WTC11 (cell line): ENCODE data around the gene PCNX4. TPM values are rescaled to one million over a fixed set of nuclear protein-coding genes. Genes with fewer than 3 reads are reported as not detected.

ENCODE experiments used
- ATAC-seq: fragments of 200-7000 bp; cut with Tn5 transposase; 2 replicates; pipeline ENCODE4 v1.10.0; 2021; ENCODE audit warnings: mild to moderate bottlenecking, moderate library complexity
- CTCF ChIA-PET: fragments of 300-600 bp; sonication (Branson Sonifier 250); formaldehyde crosslinking; loops from one replicate; lab custom pipeline; 2021; ENCODE audit warnings: antibody characterized with exemption; lab: Charles Lee
- POLR2A ChIA-PET: fragments of 350-600 bp; sonication (Branson Sonifier 250); formaldehyde crosslinking; loops from one replicate; lab custom pipeline; 2021; ENCODE audit warnings: antibody characterized with exemption; lab: Charles Lee
- DNase-seq: peaks from one replicate; pipeline ENCODE4 v3.0.0; 2021; ENCODE audit warnings: low spot score
- H3K27ac Mint-ChIP-seq: 2 replicates; pipeline ENCODE4 v1.8.0; 2021; ENCODE audit warnings: mixed read lengths
- H3K27me3 Mint-ChIP-seq: 2 replicates; pipeline ENCODE4 v1.8.0; 2021; ENCODE audit warnings: low read depth, mild to moderate bottlenecking, moderate library complexity, mixed read lengths
- H3K36me3 Mint-ChIP-seq: 2 replicates; pipeline ENCODE4 v1.8.0; 2021; ENCODE audit warnings: mixed read lengths
- H3K4me1 Mint-ChIP-seq: 2 replicates; pipeline ENCODE4 v1.8.0; 2022; ENCODE audit warnings: mixed read lengths
- H3K4me3 Mint-ChIP-seq: 2 replicates; pipeline ENCODE4 v1.8.0; 2021; ENCODE audit warnings: mild to moderate bottlenecking, moderate library complexity, mixed read lengths
- H3K9me3 Mint-ChIP-seq: 2 replicates; pipeline ENCODE4 v1.8.0; 2021; ENCODE audit warnings: mixed read lengths
- EMX1 ChIP-seq: fragments of 250-450 bp; sonication (Bioruptor Pico); IDR thresholded peaks from 2 replicates; pipeline ENCODE4 v1.8.0; 2021; ENCODE audit warnings: mild to moderate bottlenecking
- FOXK1 ChIP-seq: sonication (generic); formaldehyde crosslinking; IDR thresholded peaks from 2 replicates; pipeline ENCODE4 v1.8.0; 2022; ENCODE audit warnings: mild to moderate bottlenecking, moderate library complexity, missing genetic modification reagents
- FOXP1 ChIP-seq: sonication (generic); formaldehyde crosslinking; IDR thresholded peaks from 2 replicates; pipeline ENCODE4 v1.8.0; 2022; ENCODE audit warnings: missing genetic modification reagents, mild to moderate bottlenecking, moderate library complexity, borderline replicate concordance
- IRF2 ChIP-seq: sonication (generic); formaldehyde crosslinking; IDR thresholded peaks from 2 replicates; pipeline ENCODE4 v1.8.0; 2022; ENCODE audit warnings: low read depth, missing genetic modification reagents, borderline replicate concordance
- JUN ChIP-seq: sonication (generic); formaldehyde crosslinking; IDR thresholded peaks from 2 replicates; pipeline ENCODE4 v1.8.0; 2023; ENCODE audit warnings: mild to moderate bottlenecking, missing genetic modification reagents
- NR1H2 ChIP-seq: sonication (generic); formaldehyde crosslinking; IDR thresholded peaks from 2 replicates; pipeline ENCODE4 v1.9.0; 2021; ENCODE audit warnings: mild to moderate bottlenecking, moderate library complexity, missing genetic modification reagents
- PRRX2 ChIP-seq: fragments of 250-450 bp; sonication (Bioruptor Pico); IDR thresholded peaks from 2 replicates; pipeline ENCODE4 v1.8.0; 2021; ENCODE audit warnings: mild to moderate bottlenecking
- RORB ChIP-seq: fragments of 250-450 bp; sonication (Bioruptor Pico); IDR thresholded peaks from 2 replicates; pipeline ENCODE4 v1.9.0; 2021; ENCODE audit warnings: mild to moderate bottlenecking
- ZBTB21 ChIP-seq: sonication (generic); formaldehyde crosslinking; IDR thresholded peaks from 2 replicates; pipeline ENCODE4 v1.8.1; 2023; ENCODE audit warnings: mild to moderate bottlenecking, missing genetic modification reagents, borderline replicate concordance
- ZNF138 ChIP-seq: sonication (generic); formaldehyde crosslinking; conservative IDR thresholded peaks from 2 replicates; pipeline ENCODE4 v1.8.1; 2022; ENCODE audit warnings: mild to moderate bottlenecking, moderate library complexity, missing genetic modification reagents
- total RNA-seq: library from RNA; stranded (reverse); gene quantifications from 3 replicates; pipeline ENCODE4 v1.2.3, GENCODE V29; 2021
- TF ChIP-seq, protein P1 (sequence below): sonication (generic); formaldehyde crosslinking; IDR thresholded peaks from 2 replicates; pipeline ENCODE4 v1.8.0; 2022; ENCODE audit warnings: mild to moderate bottlenecking, missing genetic modification reagents
- TF ChIP-seq, protein P2 (sequence below): fragments of 250-450 bp; sonication (Bioruptor Pico); conservative IDR thresholded peaks from 2 replicates; pipeline ENCODE4 v1.9.0; 2021; ENCODE audit warnings: mild to moderate bottlenecking
- TF ChIP-seq, protein P3 (sequence below): sonication (generic); formaldehyde crosslinking; IDR thresholded peaks from 2 replicates; pipeline ENCODE4 v1.8.0; 2023; ENCODE audit warnings: missing genetic modification reagents
- TF ChIP-seq, protein P4 (sequence below): fragments of 250-450 bp; sonication (Bioruptor Pico); IDR thresholded peaks from 2 replicates; pipeline ENCODE4 v1.9.0; 2021; ENCODE audit warnings: mild to moderate bottlenecking, borderline replicate concordance
- TF ChIP-seq, protein P5 (sequence below): sonication (generic); formaldehyde crosslinking; IDR thresholded peaks from 2 replicates; pipeline ENCODE4 v1.8.1; 2023; ENCODE audit warnings: mild to moderate bottlenecking, missing genetic modification reagents
- TF ChIP-seq, protein P6 (sequence below): sonication (generic); formaldehyde crosslinking; IDR thresholded peaks from 2 replicates; pipeline ENCODE4 v1.8.1; 2023; ENCODE audit warnings: mild to moderate bottlenecking, missing genetic modification reagents, moderate library complexity
- TF ChIP-seq, protein P7 (sequence below): sonication (generic); formaldehyde crosslinking; IDR thresholded peaks from 2 replicates; pipeline ENCODE4 v1.8.0; 2023; ENCODE audit warnings: mild to moderate bottlenecking, missing genetic modification reagents

Gene PCNX4
- total RNA-seq, 1 experiment from 2014 or later = 31.7 TPM

DNA sequence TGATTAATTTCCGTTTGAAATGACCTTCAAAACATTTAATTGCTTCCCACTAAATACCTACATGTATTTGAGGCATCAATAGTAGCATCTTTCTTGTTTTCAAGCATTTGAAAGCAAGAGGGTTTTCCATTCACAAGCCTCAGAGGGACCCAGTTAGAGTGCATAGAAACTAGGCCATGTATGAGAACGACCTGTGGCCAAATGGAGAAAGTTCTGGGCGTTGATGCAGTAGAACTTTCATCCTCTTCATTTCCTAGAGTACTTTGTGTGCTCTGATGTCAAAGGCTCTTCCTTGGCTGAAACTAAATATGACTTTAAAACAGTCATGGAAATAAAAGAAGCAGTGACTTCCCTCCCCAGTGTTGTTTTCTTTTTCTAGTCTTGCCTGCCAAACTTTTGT lies 74.4 kb downstream of the PCNX4 start:
- peaks cover 5% of the 10 kb centered on the region for H3K9me3 Mint-ChIP-seq
- no peak overlapping the region for H3K27ac Mint-ChIP-seq
- no peaks in the 10 kb centered on the region for H3K36me3 Mint-ChIP-seq
- CTCF ChIA-PET = interaction anchor here (0.7 to 2.2 kb wide), 5 partner anchors 18 to 270 kb away, joined by 3 to 14 read pairs (median 4); no protein-coding TSS in a partner anchor
- H3K4me3 Mint-ChIP-seq = peak overlapping the region; percentile 65
- H3K27me3 Mint-ChIP-seq = peaks cover 6% of the 10 kb centered on the region
- POLR2A ChIA-PET = no interaction called here
- H3K4me1 Mint-ChIP-seq = peaks cover 27% of the 10 kb centered on the region
- ATAC-seq (no peak), DNase-seq (no peak)
- no peak for TF ChIP-seq FOXK1 (CRISPR knock-in tag)
- TF ChIP-seq, protein P1, sequence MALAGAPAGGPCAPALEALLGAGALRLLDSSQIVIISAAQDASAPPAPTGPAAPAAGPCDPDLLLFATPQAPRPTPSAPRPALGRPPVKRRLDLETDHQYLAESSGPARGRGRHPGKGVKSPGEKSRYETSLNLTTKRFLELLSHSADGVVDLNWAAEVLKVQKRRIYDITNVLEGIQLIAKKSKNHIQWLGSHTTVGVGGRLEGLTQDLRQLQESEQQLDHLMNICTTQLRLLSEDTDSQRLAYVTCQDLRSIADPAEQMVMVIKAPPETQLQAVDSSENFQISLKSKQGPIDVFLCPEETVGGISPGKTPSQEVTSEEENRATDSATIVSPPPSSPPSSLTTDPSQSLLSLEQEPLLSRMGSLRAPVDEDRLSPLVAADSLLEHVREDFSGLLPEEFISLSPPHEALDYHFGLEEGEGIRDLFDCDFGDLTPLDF (CRISPR knock-in tag) = no peak
- no peak for TF ChIP-seq FOXP1 (CRISPR knock-in tag)
- TF ChIP-seq, protein P2, sequence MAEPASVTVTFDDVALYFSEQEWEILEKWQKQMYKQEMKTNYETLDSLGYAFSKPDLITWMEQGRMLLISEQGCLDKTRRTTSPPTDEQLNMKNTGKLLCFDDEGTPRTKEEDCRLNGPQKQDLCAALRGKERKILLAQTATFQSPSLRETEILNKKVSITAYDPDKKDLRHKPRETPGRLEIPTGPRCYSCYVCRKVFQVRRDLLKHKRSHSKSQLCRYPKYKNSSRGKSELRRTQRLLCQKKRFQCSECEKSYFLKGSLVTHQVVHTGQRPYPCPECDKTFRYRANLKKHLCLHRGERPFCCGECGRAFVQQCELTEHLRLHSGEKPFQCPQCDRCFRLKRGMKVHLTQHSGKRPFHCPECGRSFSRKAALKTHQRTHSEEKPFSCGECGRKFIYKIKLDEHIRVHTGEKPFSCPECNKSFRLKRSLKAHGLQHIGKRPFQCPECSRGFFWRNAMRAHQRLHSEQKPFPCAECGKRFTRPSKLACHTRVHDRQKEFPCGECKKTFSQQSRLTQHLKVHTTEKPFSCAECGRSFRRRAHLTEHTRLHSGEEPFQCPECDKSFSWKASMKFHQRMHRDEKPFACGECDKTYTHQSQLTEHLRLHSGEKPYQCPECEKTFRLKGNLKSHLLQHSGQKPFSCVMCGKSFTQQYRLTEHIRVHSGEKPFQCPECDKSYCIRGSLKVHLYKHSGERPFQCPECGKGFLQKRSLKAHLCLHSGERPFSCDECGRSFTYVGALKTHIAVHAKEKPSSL (CRISPR knock-in tag) = no peak
- TF ChIP-seq, protein P3, sequence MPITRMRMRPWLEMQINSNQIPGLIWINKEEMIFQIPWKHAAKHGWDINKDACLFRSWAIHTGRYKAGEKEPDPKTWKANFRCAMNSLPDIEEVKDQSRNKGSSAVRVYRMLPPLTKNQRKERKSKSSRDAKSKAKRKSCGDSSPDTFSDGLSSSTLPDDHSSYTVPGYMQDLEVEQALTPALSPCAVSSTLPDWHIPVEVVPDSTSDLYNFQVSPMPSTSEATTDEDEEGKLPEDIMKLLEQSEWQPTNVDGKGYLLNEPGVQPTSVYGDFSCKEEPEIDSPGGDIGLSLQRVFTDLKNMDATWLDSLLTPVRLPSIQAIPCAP (CRISPR knock-in tag) = no peak
- TF ChIP-seq EMX1 = no peak
- TF ChIP-seq, protein P4, sequence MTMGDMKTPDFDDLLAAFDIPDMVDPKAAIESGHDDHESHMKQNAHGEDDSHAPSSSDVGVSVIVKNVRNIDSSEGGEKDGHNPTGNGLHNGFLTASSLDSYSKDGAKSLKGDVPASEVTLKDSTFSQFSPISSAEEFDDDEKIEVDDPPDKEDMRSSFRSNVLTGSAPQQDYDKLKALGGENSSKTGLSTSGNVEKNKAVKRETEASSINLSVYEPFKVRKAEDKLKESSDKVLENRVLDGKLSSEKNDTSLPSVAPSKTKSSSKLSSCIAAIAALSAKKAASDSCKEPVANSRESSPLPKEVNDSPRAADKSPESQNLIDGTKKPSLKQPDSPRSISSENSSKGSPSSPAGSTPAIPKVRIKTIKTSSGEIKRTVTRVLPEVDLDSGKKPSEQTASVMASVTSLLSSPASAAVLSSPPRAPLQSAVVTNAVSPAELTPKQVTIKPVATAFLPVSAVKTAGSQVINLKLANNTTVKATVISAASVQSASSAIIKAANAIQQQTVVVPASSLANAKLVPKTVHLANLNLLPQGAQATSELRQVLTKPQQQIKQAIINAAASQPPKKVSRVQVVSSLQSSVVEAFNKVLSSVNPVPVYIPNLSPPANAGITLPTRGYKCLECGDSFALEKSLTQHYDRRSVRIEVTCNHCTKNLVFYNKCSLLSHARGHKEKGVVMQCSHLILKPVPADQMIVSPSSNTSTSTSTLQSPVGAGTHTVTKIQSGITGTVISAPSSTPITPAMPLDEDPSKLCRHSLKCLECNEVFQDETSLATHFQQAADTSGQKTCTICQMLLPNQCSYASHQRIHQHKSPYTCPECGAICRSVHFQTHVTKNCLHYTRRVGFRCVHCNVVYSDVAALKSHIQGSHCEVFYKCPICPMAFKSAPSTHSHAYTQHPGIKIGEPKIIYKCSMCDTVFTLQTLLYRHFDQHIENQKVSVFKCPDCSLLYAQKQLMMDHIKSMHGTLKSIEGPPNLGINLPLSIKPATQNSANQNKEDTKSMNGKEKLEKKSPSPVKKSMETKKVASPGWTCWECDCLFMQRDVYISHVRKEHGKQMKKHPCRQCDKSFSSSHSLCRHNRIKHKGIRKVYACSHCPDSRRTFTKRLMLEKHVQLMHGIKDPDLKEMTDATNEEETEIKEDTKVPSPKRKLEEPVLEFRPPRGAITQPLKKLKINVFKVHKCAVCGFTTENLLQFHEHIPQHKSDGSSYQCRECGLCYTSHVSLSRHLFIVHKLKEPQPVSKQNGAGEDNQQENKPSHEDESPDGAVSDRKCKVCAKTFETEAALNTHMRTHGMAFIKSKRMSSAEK (CRISPR knock-in tag) = no peak
- no peak for TF ChIP-seq JUN (CRISPR knock-in tag)
- no peak for TF ChIP-seq ZBTB21 (CRISPR knock-in tag)
- no peak for TF ChIP-seq ZNF138 (CRISPR knock-in tag)
- TF ChIP-seq, protein P5, sequence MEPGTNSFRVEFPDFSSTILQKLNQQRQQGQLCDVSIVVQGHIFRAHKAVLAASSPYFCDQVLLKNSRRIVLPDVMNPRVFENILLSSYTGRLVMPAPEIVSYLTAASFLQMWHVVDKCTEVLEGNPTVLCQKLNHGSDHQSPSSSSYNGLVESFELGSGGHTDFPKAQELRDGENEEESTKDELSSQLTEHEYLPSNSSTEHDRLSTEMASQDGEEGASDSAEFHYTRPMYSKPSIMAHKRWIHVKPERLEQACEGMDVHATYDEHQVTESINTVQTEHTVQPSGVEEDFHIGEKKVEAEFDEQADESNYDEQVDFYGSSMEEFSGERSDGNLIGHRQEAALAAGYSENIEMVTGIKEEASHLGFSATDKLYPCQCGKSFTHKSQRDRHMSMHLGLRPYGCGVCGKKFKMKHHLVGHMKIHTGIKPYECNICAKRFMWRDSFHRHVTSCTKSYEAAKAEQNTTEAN (CRISPR knock-in tag) = no peak
- TF ChIP-seq, protein P6, sequence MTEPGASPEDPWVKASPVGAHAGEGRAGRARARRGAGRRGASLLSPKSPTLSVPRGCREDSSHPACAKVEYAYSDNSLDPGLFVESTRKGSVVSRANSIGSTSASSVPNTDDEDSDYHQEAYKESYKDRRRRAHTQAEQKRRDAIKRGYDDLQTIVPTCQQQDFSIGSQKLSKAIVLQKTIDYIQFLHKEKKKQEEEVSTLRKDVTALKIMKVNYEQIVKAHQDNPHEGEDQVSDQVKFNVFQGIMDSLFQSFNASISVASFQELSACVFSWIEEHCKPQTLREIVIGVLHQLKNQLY (CRISPR knock-in tag) = no peak
- TF ChIP-seq PRRX2 (CRISPR knock-in tag) = no peak
- TF ChIP-seq, protein P7, sequence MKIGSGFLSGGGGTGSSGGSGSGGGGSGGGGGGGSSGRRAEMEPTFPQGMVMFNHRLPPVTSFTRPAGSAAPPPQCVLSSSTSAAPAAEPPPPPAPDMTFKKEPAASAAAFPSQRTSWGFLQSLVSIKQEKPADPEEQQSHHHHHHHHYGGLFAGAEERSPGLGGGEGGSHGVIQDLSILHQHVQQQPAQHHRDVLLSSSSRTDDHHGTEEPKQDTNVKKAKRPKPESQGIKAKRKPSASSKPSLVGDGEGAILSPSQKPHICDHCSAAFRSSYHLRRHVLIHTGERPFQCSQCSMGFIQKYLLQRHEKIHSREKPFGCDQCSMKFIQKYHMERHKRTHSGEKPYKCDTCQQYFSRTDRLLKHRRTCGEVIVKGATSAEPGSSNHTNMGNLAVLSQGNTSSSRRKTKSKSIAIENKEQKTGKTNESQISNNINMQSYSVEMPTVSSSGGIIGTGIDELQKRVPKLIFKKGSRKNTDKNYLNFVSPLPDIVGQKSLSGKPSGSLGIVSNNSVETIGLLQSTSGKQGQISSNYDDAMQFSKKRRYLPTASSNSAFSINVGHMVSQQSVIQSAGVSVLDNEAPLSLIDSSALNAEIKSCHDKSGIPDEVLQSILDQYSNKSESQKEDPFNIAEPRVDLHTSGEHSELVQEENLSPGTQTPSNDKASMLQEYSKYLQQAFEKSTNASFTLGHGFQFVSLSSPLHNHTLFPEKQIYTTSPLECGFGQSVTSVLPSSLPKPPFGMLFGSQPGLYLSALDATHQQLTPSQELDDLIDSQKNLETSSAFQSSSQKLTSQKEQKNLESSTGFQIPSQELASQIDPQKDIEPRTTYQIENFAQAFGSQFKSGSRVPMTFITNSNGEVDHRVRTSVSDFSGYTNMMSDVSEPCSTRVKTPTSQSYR (CRISPR knock-in tag) = no peak
- no peak for TF ChIP-seq IRF2
- no peak for TF ChIP-seq NR1H2 (CRISPR knock-in tag)
- no peak for TF ChIP-seq RORB (CRISPR knock-in tag)
